Stimulated activated CD8-positive, alpha-beta memory T cell treated with anti-CD3 and anti-CD28 coated beads, Interleukin-12 subunit alpha, Interleukin-12 subunit beta, amount 100 ng/mL, for 24 hours (primary cell): Measurements from ENCODE around the gene TYW1B.
"Not testable (repeated sequence)": the region's sequence is repeated elsewhere in the genome, so short reads cannot be mapped to it uniquely, and the experiment has no call there.

Experiments used
- DNase-seq: peaks from one replicate; pipeline ENCODE4 v3.0.0-alpha.2; 2020; ENCODE audit errors: extremely low read depth

The TYW1B gene

GRCh38 chr7:72626428-72627011, 201.5 kb downstream of the TYW1B start:
- DNase-seq, result not testable (repeated sequence)

GRCh38 chr7:72625721-72626423, 202.1 kb downstream of the TYW1B start:
- not testable (repeated sequence) for DNase-seq

- DNase-seq, result no peak
These were observed 205.5 kb downstream of the TYW1B start for GRCh38 chr7:72622532-72622931.

GRCh38 chr7:72621761-72622187, 206.2 kb downstream of the TYW1B start:
- not testable (repeated sequence) for DNase-seq

DNA sequence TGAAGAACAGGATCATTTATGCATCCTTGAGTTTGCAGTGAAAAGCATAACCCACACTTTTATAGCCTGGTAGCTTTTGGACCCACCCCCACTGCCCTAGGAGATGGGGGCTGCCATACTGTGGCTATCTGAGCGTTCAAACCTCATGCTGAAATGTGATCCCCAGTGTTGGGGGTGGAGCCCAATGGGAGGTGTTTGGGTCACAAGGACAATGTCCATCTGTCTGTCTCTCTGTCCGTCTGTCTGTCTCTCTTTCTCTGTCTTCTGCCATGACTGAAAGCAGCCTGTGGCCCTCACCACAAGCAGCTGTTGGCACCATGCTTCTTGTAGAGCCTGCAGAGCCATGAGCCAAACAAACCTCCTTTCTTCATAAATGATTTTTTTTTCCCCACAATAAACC, 207.1 kb downstream of the TYW1B start:
- DNase-seq, result not testable (repeated sequence)

- DNase-seq, result not testable (repeated sequence)
These were observed 209.4 kb downstream of the TYW1B start for GRCh38 chr7:72618435-72619180.

DNA sequence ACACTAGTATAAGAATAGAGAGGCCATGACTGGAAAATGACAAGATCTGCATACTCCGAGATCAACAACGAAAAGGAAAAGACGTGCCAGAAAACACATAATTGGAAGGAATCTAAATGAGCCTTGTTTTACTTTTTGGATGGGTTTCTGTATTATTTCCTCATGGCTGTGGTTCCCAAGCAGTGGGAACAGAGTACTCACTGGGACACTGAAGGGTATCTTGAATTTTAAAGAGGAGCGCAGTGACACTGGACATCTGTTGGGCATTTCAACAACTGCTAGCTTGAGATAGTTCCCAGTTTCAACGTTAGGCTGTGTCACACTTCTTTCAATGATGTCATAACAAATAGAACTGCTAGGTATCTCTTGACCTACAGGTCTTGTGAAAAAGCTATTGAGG, 218.2 kb downstream of the TYW1B start:
- not testable (repeated sequence) for DNase-seq

- not testable (repeated sequence) for DNase-seq
These were observed 220.0 kb downstream of the TYW1B start for GRCh38 chr7:72607988-72608387.

DNA sequence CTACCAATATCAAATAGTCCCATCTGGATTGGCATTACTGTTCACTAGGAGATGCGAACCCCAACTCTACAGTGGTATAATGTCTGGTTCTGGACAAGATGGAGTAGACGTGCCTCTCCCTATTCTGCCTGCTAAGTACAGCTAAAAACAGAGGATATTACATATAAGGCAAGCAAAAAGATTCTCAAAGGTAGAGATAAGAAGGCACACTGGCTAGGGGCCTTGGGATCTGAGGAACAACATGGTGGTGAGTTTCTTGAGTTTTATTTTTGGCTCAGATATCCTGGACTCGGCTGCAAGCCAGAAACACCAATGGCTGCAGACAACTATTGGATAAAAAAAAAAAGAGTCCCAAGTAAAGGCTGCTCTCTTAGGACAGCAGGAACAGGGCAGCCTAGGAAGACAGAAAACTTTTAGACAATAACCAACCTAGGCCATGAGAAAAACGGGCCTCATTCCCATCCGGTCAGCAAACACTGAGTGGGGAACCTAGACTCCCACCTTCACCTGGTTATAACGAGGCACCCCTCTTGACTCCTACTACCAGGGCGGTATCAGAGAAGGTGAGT, 222.1 kb downstream of the TYW1B start:
- not testable (repeated sequence) for DNase-seq

DNA sequence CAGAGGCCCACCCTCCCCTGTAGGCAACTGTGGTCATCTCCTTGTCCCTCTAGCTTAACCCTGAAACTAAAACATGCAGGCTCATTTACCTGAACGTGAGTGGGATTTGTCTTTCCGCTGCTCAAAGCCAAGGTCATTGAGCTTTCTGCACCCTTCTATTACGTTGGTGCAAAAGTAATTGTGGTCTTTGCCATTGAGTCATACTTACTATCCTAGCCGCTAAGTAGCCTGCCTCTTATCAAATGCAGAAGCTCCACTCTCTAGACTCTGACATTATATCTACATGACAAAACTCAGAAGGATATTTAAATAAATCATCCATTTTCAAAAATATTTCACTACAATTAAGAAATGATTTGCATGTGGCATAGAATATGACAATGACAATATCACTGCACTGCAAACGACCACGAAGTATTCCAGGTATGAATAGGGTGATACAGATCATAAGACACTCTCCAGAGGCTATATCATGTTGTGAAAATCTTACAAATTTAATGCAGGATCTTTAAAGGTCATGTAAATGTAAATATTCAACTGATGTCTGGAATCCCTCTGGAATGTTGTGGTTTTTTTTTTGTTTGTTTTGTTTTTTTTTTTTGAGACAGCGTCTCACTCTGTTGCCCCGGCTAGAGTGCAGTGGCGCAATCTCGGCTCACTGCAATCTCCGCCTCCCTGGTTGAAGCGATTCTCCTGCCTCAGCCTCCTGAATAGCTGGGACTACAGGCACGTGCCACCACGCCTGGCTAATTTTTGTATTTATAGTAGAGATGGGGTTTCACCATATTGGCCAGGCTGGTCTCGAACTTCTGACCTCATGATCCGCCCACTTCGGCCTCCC, 223.0 kb downstream of the TYW1B start:
- DNase-seq, result not testable (repeated sequence)

- not testable (repeated sequence) for DNase-seq
These were observed 224.5 kb downstream of the TYW1B start for GRCh38 chr7:72603476-72603875.

DNA sequence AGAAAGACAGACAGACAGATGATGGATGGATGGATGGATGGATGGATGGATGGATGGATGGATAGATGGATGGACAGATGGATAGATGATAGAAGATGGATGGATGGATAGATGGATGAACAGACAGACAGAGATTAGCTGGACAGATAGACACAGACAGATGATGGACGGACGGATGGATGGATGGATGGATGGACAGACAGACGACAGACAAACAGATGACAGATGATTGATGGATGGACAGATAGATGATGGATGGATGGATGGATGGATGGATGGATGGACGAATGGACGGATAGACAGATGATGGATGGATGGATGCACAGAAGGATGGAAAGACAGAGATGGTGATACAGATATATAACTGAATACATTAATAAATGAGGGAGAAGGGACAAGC, 224.9 kb downstream of the TYW1B start:
- DNase-seq, result no peak

- not testable (repeated sequence) for DNase-seq
These were observed 226.3 kb downstream of the TYW1B start for GRCh38 chr7:72601683-72602082.

- DNase-seq, result not testable (repeated sequence)
These were observed 238.0 kb downstream of the TYW1B start for GRCh38 chr7:72590023-72590422.

DNA sequence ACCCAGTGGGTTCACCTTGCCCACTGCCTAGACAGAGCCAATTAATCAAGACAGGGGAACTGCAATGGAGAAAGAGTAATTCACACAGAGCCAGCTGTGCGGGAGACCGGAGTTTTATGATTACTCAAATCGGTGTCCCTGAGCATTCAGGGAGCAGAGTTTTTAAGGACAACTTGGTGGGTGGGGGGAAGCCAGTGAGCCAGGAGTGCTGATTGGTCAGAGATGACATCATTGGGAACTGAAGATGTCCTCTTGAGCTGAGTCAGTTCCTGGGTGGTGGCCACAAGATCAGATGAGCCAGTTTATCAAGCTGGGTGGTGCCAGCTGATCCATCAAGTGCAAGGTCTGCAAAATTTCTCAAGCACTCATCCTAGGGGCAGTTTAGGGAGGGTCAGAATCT, 240.7 kb downstream of the TYW1B start:
- not testable (repeated sequence) for DNase-seq

DNA sequence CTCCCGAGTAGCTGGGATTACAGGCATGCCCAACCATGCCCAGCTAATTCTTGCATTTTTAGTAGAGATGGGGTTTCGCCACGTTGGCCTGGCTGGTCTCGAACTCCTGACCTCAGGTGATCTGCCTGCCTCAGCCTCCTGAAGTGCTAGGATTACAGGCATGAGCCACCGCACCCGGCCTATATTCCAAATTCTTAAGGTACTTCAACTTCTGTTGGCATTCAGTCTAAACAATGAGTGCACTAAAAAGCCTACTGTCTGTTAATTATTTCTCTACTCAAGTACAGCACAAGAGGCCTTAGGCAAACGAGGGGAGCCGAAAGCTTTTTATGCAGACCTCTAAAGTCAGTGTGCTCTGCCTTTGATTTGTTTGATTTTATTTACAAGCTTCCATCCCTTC, 243.4 kb downstream of the TYW1B start:
- not testable (repeated sequence) for DNase-seq

GRCh38 chr7:72583620-72584361, 244.2 kb downstream of the TYW1B start:
- not testable (repeated sequence) for DNase-seq

DNA sequence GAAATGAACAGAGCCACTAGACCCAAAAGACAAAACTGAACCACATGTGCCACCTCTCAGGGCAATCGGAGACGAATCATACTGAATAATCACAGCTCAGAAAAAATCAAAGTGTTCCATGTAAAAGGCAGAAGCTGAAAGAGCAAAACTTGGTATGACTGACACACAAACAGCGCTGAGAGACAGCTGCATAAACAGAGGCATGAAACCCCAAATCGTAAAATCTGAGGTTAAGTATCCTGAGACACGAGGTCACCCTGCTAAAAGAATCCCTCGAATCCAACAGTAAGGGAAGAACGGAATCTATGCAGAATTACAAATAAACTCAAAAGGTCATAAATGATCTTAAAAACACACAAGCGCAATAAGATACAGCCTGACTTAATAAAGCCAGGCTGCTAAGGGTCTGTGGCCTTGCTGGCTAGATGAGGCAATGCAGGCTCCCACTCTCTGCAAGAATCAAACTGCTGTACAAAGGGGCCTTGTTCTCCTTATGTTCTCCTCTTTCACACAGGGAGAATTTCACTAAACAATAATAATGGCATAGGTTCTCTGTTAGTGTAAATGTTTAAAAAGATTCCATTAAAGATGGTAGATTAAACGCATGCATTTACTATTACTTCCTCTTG, 247.7 kb downstream of the TYW1B start:
- DNase-seq, result not testable (repeated sequence)

GRCh38 chr7:72577107-72577506, 250.9 kb downstream of the TYW1B start:
- no peak for DNase-seq

- DNase-seq, result not testable (repeated sequence)
These were observed 266.0 kb downstream of the TYW1B start for GRCh38 chr7:72561988-72562387.
